Endometrium (tissue), 2 donors: ENCODE measurements around the gene TRIM34.
"Not testable (repeated sequence)": the region's sequence is repeated elsewhere in the genome, so short reads cannot be mapped to it uniquely, and the experiment has no call there.

ENCODE experiments used
- FAIRE-seq: peaks from 2 replicates; lab custom pipeline; 2012; peaks lifted over from hg19 to GRCh38; lab: Jason Lieb, UNC
- donor health status: control.
- donor health status: control.

Gene TRIM34

GRCh38 chr11:5620651-5621521 is 3.9 kb upstream of the TRIM34 start:
- no peak for FAIRE-seq

- no peak for FAIRE-seq
These were observed 3.2 kb upstream of the TRIM34 start for GRCh38 chr11:5621580-5621979.

- no peak for FAIRE-seq
These were observed 2.0 kb upstream of the TRIM34 start for GRCh38 chr11:5622802-5623201.

- no peak for FAIRE-seq
These were observed 480 bp downstream of the TRIM34 start for GRCh38 chr11:5625281-5625680.

- no peak for FAIRE-seq
These were observed 1.4 kb downstream of the TRIM34 start for GRCh38 chr11:5626196-5626595.

- no peak for FAIRE-seq
These were observed 6.6 kb downstream of the TRIM34 start for GRCh38 chr11:5631417-5631816.

GRCh38 chr11:5631969-5632635 is 7.3 kb downstream of the TRIM34 start:
- FAIRE-seq, result no peak

GRCh38 chr11:5639953-5640352 is 15.2 kb downstream of the TRIM34 start:
- FAIRE-seq, result no peak

GRCh38 chr11:5643585-5643984 is 18.8 kb downstream of the TRIM34 start:
- FAIRE-seq, result no peak

GRCh38 chr11:5646139-5646538 is 21.3 kb downstream of the TRIM34 start:
- FAIRE-seq, result no peak

- FAIRE-seq, result no peak
These were observed 30.7 kb downstream of the TRIM34 start for GRCh38 chr11:5655474-5655873.

- not testable (repeated sequence) for FAIRE-seq
These were observed 32.2 kb downstream of the TRIM34 start for GRCh38 chr11:5656956-5657355.

GRCh38 chr11:5658318-5658717 is 33.5 kb downstream of the TRIM34 start:
- FAIRE-seq, result no peak

- FAIRE-seq, result peak; percentile 4
These were observed 38.7 kb downstream of the TRIM34 start for GRCh38 chr11:5663511-5663910.

GRCh38 chr11:5665051-5665570 is 40.3 kb downstream of the TRIM34 start:
- no peak for FAIRE-seq

GRCh38 chr11:5665746-5666401 is 41.1 kb downstream of the TRIM34 start:
- no peak for FAIRE-seq

- FAIRE-seq, result no peak
These were observed 41.6 kb downstream of the TRIM34 start for GRCh38 chr11:5666402-5666793.

- FAIRE-seq, result no peak
These were observed 47.0 kb downstream of the TRIM34 start for GRCh38 chr11:5671831-5672230.

GRCh38 chr11:5674391-5674790 is 49.6 kb downstream of the TRIM34 start:
- no peak for FAIRE-seq

GRCh38 chr11:5679811-5680210 is 55.0 kb downstream of the TRIM34 start:
- no peak for FAIRE-seq

GRCh38 chr11:5682890-5683441 is 58.2 kb downstream of the TRIM34 start:
- FAIRE-seq, result not testable (repeated sequence)

- not testable (repeated sequence) for FAIRE-seq
These were observed 58.8 kb downstream of the TRIM34 start for GRCh38 chr11:5683620-5684019.
